Choroid plexus epithelial cell (primary cell): Measurements from ENCODE around the gene C10orf71.
A peak's percentile ranks its signal among the peaks of the same experiment; 100 is the strongest.

Experiments
- DNase-seq: peaks from one replicate; pipeline ENCODE4 v3.0.0-alpha.2; 2010; ENCODE audit warnings: low read depth
- H3K4me3 ChIP-seq: 2 replicates; pipeline ENCODE4 v1.5.1; 2011; ENCODE audit warnings: low read depth, mild to moderate bottlenecking, control low read depth, low read length, moderate library complexity
- CTCF ChIP-seq: conservative IDR thresholded peaks from 2 replicates; pipeline ENCODE4 v1.5.1; 2011; ENCODE audit warnings: low read depth, mild to moderate bottlenecking, control low read depth, inconsistent platforms, low read length, moderate library complexity

The C10orf71 gene

GRCh38 chr10:49274886-49275285 is 24.1 kb upstream of the C10orf71 start:
- TF ChIP-seq CTCF = no peak
- H3K4me3 ChIP-seq = no peak overlapping the region
- DNase-seq = no peak

- no peak for DNase-seq
- H3K4me3 ChIP-seq = no peak overlapping the region
- no peak for TF ChIP-seq CTCF
These were observed 23.1 kb upstream of the C10orf71 start for GRCh38 chr10:49275896-49276295.

GRCh38 chr10:49276596-49276995 is 22.4 kb upstream of the C10orf71 start:
- no peak overlapping the region for H3K4me3 ChIP-seq
- no peak for TF ChIP-seq CTCF
- DNase-seq = no peak

- no peak for TF ChIP-seq CTCF
- H3K4me3 ChIP-seq = no peak overlapping the region
- DNase-seq = no peak
These were observed 21.0 kb upstream of the C10orf71 start for GRCh38 chr10:49277973-49278372.

- DNase-seq = no peak
- H3K4me3 ChIP-seq = no peak overlapping the region
- TF ChIP-seq CTCF = no peak
These were observed 20.4 kb upstream of the C10orf71 start for GRCh38 chr10:49278497-49278981.

GRCh38 chr10:49279015-49279880 is 19.7 kb upstream of the C10orf71 start:
- no peak for TF ChIP-seq CTCF
- DNase-seq = no peak

GRCh38 chr10:49280001-49280408 is 19.0 kb upstream of the C10orf71 start:
- DNase-seq = peak; percentile 58
- TF ChIP-seq CTCF = no peak
- no peak overlapping the region for H3K4me3 ChIP-seq

More at GRCh38 chr10:49279015-49279880, 19.7 kb upstream of the C10orf71 start:
- H3K4me3 ChIP-seq = no peak overlapping the region
